Measurements from ENCODE around the gene HS3ST5. TPM values are rescaled to one million over a fixed set of nuclear protein-coding genes. Genes with fewer than 3 reads are reported as not detected.
"Not testable (repeated sequence)": the region's sequence is repeated elsewhere in the genome, so short reads cannot be mapped to it uniquely, and the experiment has no call there.

The HS3ST5 gene
- total RNA-seq, 1 donor from 2014 or later: 0.11 TPM

- intact Hi-C loops (cut with DNase I): no loop called here
- no peak for DNase-seq (ENCODE audit: low spot score)
These were observed 180.0 kb downstream of the HS3ST5 start for GRCh38 chr6:114162691-114163347.

- DNase-seq (ENCODE audit: low spot score): no peak
- intact Hi-C loops (cut with DNase I): no loop called here
These were observed 181.9 kb downstream of the HS3ST5 start for GRCh38 chr6:114160881-114161280.

DNA sequence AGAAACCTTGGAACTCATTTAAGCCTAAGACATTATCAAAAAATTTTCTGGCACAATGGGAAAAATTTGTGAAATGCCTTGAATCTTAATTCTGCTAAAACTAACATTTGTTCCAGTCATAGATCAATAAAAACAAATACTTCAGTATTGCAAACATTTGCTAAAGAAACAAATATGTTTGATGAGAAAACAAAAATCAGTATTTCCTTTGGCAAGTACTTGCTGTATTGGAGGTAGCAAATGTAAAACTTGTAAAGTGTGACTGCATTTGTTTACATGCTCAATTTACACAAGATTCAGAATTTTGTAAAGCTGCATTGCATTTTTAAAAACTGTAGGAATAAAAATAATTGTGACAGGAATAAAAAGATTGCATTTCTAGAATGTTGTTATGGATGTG is 183.1 kb downstream of the HS3ST5 start:
- DNase-seq (ENCODE audit: low spot score): no peak
- intact Hi-C loops (cut with DNase I): no loop called here

DNA sequence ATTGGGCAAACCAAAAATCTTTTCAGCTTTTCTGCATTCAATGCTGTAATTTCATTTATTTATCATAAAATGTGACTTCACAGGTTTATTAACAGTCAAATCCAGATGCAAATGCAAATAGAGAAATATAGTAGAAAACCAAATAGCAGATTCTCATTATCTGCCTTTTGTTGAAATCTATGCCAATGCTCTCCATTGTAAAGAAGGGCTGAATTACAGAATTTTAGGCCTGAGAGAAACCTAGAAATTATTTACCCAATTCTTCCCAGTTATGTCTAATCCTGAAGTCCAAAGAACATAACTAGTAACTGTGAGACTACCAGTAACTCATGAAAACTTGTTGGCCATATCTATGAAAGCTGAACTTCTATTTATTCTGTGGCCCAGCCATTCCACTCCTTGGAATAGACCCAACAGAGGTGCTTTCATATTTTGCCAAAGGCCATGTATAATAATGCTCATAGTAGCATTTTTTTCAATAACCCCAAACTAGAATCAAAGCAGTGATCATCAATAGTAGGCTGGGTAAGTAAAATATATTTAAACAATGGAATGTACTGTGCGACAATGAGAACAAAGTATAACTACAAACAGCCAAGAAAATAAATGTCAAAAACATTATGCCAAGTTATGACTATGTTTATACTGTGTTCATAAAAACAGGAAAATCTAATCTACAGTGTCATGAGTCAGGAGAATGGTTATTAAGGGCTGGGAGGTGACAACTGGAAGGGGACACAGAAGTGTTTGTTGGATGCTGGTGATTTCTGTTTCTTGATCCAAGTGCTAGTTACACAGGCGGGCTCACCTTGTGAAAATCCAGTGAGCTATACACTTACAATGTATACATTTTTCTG is 183.8 kb downstream of the HS3ST5 start:
- no peak for DNase-seq (ENCODE audit: low spot score)
- intact Hi-C loops (cut with DNase I): no loop called here

- intact Hi-C loops (cut with DNase I): no loop called here
These were observed 184.4 kb downstream of the HS3ST5 start for GRCh38 chr6:114158411-114158810.

GRCh38 chr6:114157848-114158247 is 185.0 kb downstream of the HS3ST5 start:
- no peak for DNase-seq (ENCODE audit: low spot score)
- intact Hi-C loops (cut with DNase I): no loop called here

More at GRCh38 chr6:114158411-114158810, 184.4 kb downstream of the HS3ST5 start:
- DNase-seq (ENCODE audit: low spot score): no peak

GRCh38 chr6:114155763-114156162 is 187.1 kb downstream of the HS3ST5 start:
- DNase-seq (ENCODE audit: low spot score): no peak
- intact Hi-C loops (cut with DNase I): no loop called here

- DNase-seq (ENCODE audit: low spot score): no peak
These were observed 188.0 kb downstream of the HS3ST5 start for GRCh38 chr6:114154812-114155211.

GRCh38 chr6:114153448-114153847 is 189.4 kb downstream of the HS3ST5 start:
- intact Hi-C loops (cut with DNase I): no loop called here
- no peak for DNase-seq (ENCODE audit: low spot score)

More at GRCh38 chr6:114154812-114155211, 188.0 kb downstream of the HS3ST5 start:
- intact Hi-C loops (cut with DNase I): no loop called here

DNA sequence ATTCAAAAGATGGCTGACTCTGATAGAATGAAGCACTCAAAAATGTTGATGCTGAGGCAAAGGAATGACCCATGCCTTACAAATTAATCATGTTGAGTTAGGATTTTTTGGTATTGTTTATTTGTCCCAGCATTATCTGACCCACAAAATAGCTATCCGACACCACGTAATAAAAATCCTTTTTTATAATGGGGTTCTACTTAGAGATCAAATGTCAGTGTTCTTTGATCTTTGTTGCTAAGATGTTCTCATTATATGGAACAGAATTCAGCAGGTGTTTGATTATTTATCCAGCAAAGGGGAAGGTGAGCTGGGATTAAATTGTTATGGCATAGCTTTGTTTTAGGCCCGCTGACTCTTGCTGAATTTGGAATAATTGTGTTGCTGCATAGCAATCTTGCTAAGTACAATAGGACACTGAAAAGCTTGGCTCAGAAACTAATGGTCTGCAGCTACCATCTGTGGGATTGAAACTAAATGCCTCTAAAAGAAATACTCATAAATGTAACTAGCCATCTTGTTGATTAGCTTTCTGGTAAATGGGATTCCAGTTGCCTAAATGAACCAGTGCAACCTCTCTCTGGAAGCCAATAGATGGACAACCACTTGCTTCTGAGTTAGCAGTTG is 191.6 kb downstream of the HS3ST5 start:
- no peak for DNase-seq (ENCODE audit: low spot score)
- intact Hi-C loops (cut with DNase I): no loop called here

GRCh38 chr6:114149182-114149581 is 193.6 kb downstream of the HS3ST5 start:
- intact Hi-C loops (cut with DNase I); DNase-seq (ENCODE audit: low spot score): not testable (repeated sequence)

DNA sequence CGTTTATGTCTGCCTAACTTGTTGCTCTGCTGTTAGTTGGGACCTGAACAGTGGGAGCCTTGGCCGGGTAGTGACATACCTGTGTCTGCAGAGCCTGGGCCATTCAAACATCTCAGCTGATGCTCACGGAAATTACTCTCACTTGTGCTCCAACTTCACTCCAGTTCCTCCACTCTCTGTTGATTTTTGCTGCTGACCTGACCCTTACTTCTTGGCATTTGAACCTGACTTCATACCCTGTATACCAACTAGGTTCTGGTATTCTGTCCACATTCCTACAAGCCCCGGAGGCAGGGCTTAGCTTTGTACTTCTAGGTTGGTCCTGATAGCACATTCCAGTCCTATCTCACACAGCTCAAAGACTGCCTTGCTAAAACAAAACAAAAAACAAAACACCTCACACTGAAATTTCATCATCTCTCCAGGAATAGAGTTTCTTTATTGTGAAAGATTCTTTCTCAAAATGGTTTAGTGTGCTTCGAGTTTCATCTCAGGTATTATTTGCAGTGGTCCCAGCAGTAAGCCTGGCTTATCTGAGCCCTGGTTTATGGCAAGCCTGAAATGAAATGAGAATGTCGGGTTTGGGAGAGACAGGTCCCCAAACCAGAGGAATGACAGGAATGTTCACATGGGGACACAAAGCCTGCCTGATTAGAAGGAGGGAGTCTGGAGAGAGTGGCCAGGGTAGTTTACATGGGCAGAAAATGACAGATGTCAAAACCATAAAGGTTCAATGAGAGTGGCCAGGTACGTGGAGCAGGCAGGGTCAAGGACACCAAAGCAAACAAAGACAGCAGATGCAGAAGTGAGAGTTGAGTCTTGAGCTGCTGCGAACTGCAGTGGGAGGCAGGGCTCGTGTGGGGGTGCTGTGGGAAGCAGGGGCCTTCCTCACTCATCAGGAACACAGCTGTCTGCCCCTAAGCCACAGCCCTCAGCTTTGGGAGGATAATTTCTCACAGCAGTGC is 197.7 kb downstream of the HS3ST5 start:
- no peak for DNase-seq (ENCODE audit: low spot score)
- intact Hi-C loops (cut with DNase I): no loop called here

DNA sequence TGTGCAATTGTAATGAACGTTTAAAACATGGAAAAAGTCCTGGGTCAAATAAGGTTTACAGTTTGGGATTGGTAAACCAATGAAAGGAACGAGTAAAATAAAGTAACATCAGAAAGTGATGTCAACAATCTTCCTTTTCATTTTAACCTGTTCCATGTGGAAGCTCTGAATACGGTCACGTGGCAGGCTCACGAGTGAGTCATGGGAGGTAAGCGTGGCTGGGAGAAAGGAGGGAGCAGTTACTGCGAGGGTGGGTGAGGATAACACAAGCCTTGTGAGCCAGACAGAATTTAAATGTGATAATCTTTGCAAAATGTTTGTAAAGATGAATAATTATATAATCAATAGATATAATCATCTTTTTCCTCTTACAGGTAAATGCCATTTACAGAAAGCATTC is 200.6 kb downstream of the HS3ST5 start:
- DNase-seq (ENCODE audit: low spot score): no peak
- intact Hi-C loops (cut with DNase I): no loop called here

- no peak for DNase-seq (ENCODE audit: low spot score)
- intact Hi-C loops (cut with DNase I): no loop called here
These were observed 202.4 kb downstream of the HS3ST5 start for GRCh38 chr6:114140416-114140815.

GRCh38 chr6:114138577-114139248 is 204.1 kb downstream of the HS3ST5 start:
- DNase-seq (ENCODE audit: low spot score): no peak
- intact Hi-C loops (cut with DNase I): no loop called here

GRCh38 chr6:114135363-114135971 is 207.4 kb downstream of the HS3ST5 start:
- intact Hi-C loops (cut with DNase I): no loop called here
- DNase-seq (ENCODE audit: low spot score): no peak

DNA sequence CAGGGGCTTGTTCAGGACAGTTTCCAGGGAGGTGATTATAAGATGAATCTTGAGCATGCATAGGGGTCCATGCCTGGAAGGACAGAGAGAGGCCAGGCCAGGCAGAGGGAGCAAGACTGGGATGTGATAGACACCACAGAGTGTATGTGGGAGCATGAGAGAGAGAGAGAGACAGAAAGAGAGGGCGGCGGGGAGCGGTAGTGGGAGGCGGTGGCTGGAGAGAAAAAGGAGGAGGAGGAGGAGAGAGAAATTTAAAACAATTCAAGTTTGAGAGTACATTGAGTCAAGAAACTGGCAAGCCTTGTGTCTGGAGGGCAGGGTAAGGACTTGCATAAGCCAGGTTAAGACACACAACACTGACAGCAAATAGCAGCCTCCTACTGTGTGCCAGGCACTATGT is 209.0 kb downstream of the HS3ST5 start:
- intact Hi-C loops (cut with DNase I): no loop called here
- DNase-seq (ENCODE audit: low spot score): no peak

DNA sequence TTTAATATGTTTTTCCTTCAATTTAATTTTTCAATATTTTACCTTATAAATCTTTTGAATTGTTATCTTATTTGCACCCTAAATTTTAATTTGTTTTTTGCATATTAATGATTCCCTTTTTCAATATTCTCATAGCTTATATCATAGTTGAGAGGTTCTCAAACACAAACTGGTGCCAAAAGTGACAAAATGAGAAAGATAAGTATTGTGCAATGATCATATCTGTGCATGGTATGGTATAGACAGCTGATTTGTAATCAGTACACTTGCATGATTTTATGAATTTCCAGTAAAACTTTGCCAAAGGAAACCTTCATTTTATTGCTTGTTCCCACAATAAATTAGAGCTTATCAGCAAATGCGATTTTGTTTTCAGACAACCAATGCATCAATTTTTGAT is 210.9 kb downstream of the HS3ST5 start:
- DNase-seq (ENCODE audit: low spot score): no peak
- intact Hi-C loops (cut with DNase I): no loop called here

- DNase-seq (ENCODE audit: low spot score): no peak
These were observed 217.2 kb downstream of the HS3ST5 start for GRCh38 chr6:114125576-114125975.

More at GRCh38 chr6:114125576-114125975, 217.2 kb downstream of the HS3ST5 start:
- intact Hi-C loops (cut with DNase I): no loop called here

Measured in cardiac septum (tissue), 1 donor.